Stimulated activated CD8-positive, alpha-beta memory T cell treated with anti-CD3 and anti-CD28 coated beads, Interleukin-7, amount 100 ng/mL, for 4 hours (primary cell): Measurements from ENCODE around the gene CCDC183.
"Not testable (repeated sequence)": the region's sequence is repeated elsewhere in the genome, so short reads cannot be mapped to it uniquely, and the experiment has no call there.

Source experiments
- DNase-seq, 2 donors: peaks; one replicate each; pipeline ENCODE4 v3.0.0-alpha.2; 2020; ENCODE audit warnings: low read depth in 2 of 2

Gene CCDC183

GRCh38 chr9:136796238-136796774, at the start of gene CCDC183:
TSS of gene CCDC183 (plus strand) at chr9:136796338. CDS start at chr9:136796398, 60 bp downstream.
- DNase-seq, result no peak

- no peak for DNase-seq
Observed at GRCh38 chr9:136746621-136747020, 49.5 kb upstream of the CCDC183 start.

GRCh38 chr9:136747161-136748060, 48.7 kb upstream of the CCDC183 start:
- DNase-seq, result no peak

- DNase-seq, result no peak
Observed at GRCh38 chr9:136748201-136748600, 47.9 kb upstream of the CCDC183 start, which contains the start of gene LCN6. TSS of gene LCN6 (minus strand) at chr9:136748525. CDS start at chr9:136748483, 42 bp downstream.

GRCh38 chr9:136748666-136749611, 47.2 kb upstream of the CCDC183 start:
- DNase-seq, result no peak

- no peak for DNase-seq
Observed at GRCh38 chr9:136750526-136750925, 45.6 kb upstream of the CCDC183 start.

GRCh38 chr9:136751244-136751643, 44.9 kb upstream of the CCDC183 start:
- no peak for DNase-seq

- no peak for DNase-seq
Observed at GRCh38 chr9:136751814-136752213, 44.3 kb upstream of the CCDC183 start.

- no peak for DNase-seq
Observed at GRCh38 chr9:136753371-136754058, 42.6 kb upstream of the CCDC183 start.

GRCh38 chr9:136754059-136754572, 42.0 kb upstream of the CCDC183 start:
- DNase-seq, result no peak

- no peak for DNase-seq
Observed at GRCh38 chr9:136754626-136755301, 41.4 kb upstream of the CCDC183 start.

- not testable (repeated sequence) for DNase-seq
Observed at GRCh38 chr9:136755302-136756133, 40.6 kb upstream of the CCDC183 start.

- DNase-seq, result no peak
Observed at GRCh38 chr9:136756134-136756438, 40.1 kb upstream of the CCDC183 start.

GRCh38 chr9:136756836-136757235, 39.3 kb upstream of the CCDC183 start:
- no peak for DNase-seq

- no peak for DNase-seq
Observed at GRCh38 chr9:136757328-136757727, 38.8 kb upstream of the CCDC183 start.

- no peak for DNase-seq
Observed at GRCh38 chr9:136757751-136758140, 38.4 kb upstream of the CCDC183 start.

- DNase-seq, result no peak
Observed at GRCh38 chr9:136759001-136759400, 37.1 kb upstream of the CCDC183 start.

GRCh38 chr9:136759436-136760325, 36.5 kb upstream of the CCDC183 start:
- no peak for DNase-seq

- DNase-seq, result no peak
Observed at GRCh38 chr9:136760424-136760823, 35.7 kb upstream of the CCDC183 start.
